GM12873 (cell line): Measurements from ENCODE around the gene AK5.

Experiments
- CTCF ChIP-seq: IDR thresholded peaks from 2 replicates; pipeline ENCODE4 v1.5.1; 2012; ENCODE audit warnings: low read depth, mild to moderate bottlenecking, moderate library complexity, low read length, control low read depth; ENCODE audit not compliant: insufficient read depth; ENCODE audit errors: missing control alignments

Gene AK5

GRCh38 chr1:77548285-77548684 lies 266.5 kb downstream of the AK5 start:
- TF ChIP-seq CTCF = no peak

- no peak for TF ChIP-seq CTCF
Measured at GRCh38 chr1:77550135-77550534, 268.3 kb downstream of the AK5 start.

- no peak for TF ChIP-seq CTCF
Measured at GRCh38 chr1:77552626-77553025, 270.8 kb downstream of the AK5 start.

- TF ChIP-seq CTCF = no peak
Measured at GRCh38 chr1:77553568-77554291, 271.9 kb downstream of the AK5 start.

- TF ChIP-seq CTCF = no peak
Measured at GRCh38 chr1:77556045-77556444, 274.2 kb downstream of the AK5 start.

GRCh38 chr1:77557053-77557452 lies 275.2 kb downstream of the AK5 start:
- no peak for TF ChIP-seq CTCF

GRCh38 chr1:77558591-77559164 lies 276.9 kb downstream of the AK5 start:
- no peak for TF ChIP-seq CTCF
